Tibial artery (tissue), 4 donors: ENCODE results near the gene KLKB1.

Experiments used
- DNase-seq, 2 donors: peaks; one replicate each; pipeline ENCODE4 v3.0.0-alpha.2; 2019
- H3K27ac ChIP-seq, 2 donors: fragments of 200-600 bp; sonication (generic) in 1 of 2; 1 replicate in 1 of 2; 2 replicates in 1 of 2; pipeline ENCODE4 v1.5.1; 2018 to 2019; ENCODE audit warnings: mild to moderate bottlenecking in 1 of 2
- H3K27me3 ChIP-seq, 2 donors: fragments of 200-600 bp; sonication (generic) in 1 of 2; one replicate each; pipeline versions ENCODE4 v1.5.1 to v1.6.0; 2016 to 2019
- H3K36me3 ChIP-seq, 3 donors: fragments of 200-600 bp; sonication (generic) in 2 of 3; one replicate each; pipeline ENCODE4 v1.5.1; 2016 to 2019; ENCODE audit warnings: mild to moderate bottlenecking in 2 of 3
- H3K4me1 ChIP-seq, 4 donors: fragments of 200-600 bp; sonication (generic) in 2 of 4; 1 replicate in 3 of 4; 2 replicates in 1 of 4; pipeline ENCODE4 v1.5.1; 2016 to 2019
- H3K4me3 ChIP-seq, 2 donors: fragments of 200-600 bp; sonication (generic) in 1 of 2; 1 replicate in 1 of 2; 2 replicates in 1 of 2; pipeline ENCODE4 v1.5.1; 2018 to 2019; ENCODE audit warnings: mild to moderate bottlenecking in 2 of 2
- H3K9me3 ChIP-seq, 3 donors: fragments of 200-600 bp; sonication (generic) in 1 of 3; one replicate each; pipeline ENCODE4 v1.5.1; 2016 to 2019
- intact Hi-C: fragments of 100-400 bp; cut with DNase I; formaldehyde crosslinking; loops from one replicate; pipeline ENCODE4 v1.15.0; 2023; ENCODE audit warnings: low total_unique reads
- TF ChIP-seq, protein P1 (sequence below), 2 experiments: fragments of 200-600 bp in 1 of 2; fragments of 450-650 bp in 1 of 2; IDR thresholded peaks; one replicate each; pipeline ENCODE4 v1.5.1; 2017 to 2019; ENCODE audit warnings: antibody characterized with exemption in 2 of 2, mild to moderate bottlenecking in 1 of 2, moderate library complexity in 1 of 2

KLKB1 gene

GRCh38 chr4:186307497-186307896 is 80.2 kb downstream of the KLKB1 start:
- Histone ChIP-seq H3K27me3 (peaks cover 0 to 25% of the 10 kb centered on the region in 2 donors), H3K9me3 (no peaks in the 10 kb centered on the region), H3K27ac (no peak overlapping the region), H3K36me3 (no peaks in the 10 kb centered on the region), H3K4me3 (no peak overlapping the region), H3K4me1 (no peaks in the 10 kb centered on the region)
- DNase-seq = no peak
- TF ChIP-seq, protein P1, sequence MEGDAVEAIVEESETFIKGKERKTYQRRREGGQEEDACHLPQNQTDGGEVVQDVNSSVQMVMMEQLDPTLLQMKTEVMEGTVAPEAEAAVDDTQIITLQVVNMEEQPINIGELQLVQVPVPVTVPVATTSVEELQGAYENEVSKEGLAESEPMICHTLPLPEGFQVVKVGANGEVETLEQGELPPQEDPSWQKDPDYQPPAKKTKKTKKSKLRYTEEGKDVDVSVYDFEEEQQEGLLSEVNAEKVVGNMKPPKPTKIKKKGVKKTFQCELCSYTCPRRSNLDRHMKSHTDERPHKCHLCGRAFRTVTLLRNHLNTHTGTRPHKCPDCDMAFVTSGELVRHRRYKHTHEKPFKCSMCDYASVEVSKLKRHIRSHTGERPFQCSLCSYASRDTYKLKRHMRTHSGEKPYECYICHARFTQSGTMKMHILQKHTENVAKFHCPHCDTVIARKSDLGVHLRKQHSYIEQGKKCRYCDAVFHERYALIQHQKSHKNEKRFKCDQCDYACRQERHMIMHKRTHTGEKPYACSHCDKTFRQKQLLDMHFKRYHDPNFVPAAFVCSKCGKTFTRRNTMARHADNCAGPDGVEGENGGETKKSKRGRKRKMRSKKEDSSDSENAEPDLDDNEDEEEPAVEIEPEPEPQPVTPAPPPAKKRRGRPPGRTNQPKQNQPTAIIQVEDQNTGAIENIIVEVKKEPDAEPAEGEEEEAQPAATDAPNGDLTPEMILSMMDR (IDR thresholded peaks at IDR 0.05) = no peak
- intact Hi-C loops = no loop called here

- TF ChIP-seq, protein P1 (IDR thresholded peaks at IDR 0.05) = no peak
- Histone ChIP-seq H3K27me3 (peaks cover 0 to 29% of the 10 kb centered on the region in 2 donors), H3K36me3 (no peaks in the 10 kb centered on the region), H3K9me3 (no peaks in the 10 kb centered on the region), H3K4me1 (no peaks in the 10 kb centered on the region), H3K4me3 (no peak overlapping the region), H3K27ac (no peak overlapping the region)
- intact Hi-C loops = no loop called here
- no peak for DNase-seq
These were observed 80.6 kb downstream of the KLKB1 start for GRCh38 chr4:186307916-186308315.
